IMR-90 (cell line): Measurements from ENCODE around the gene DTNA. TPM values are rescaled to one million over a fixed set of nuclear protein-coding genes. Genes with fewer than 3 reads are reported as not detected.

Experiments used
- ATAC-seq: fragments of 200-7000 bp; cut with Tn5 transposase; 2 replicates; pipeline ENCODE4 v1.9.1; 2020; ENCODE audit warnings: low read depth, mild to moderate bottlenecking, moderate library complexity
- BruUV-seq: library from RNA; stranded (reverse); fragments of 400-500 nt; replicated peaks from 2 replicates; lab custom pipeline; 2021; lab: Mats Ljungman, UMichigan
- CTCF ChIA-PET: fragments of 300-600 bp; formaldehyde crosslinking; extraction: SDS; loops from one replicate; lab custom pipeline; 2021; ENCODE audit warnings: antibody characterized with exemption; lab: Yijun Ruan, JAX
- POLR2A ChIA-PET: fragments of 300-600 bp; sonication (Branson Sonifier 250); formaldehyde crosslinking; loops from one replicate; lab custom pipeline; 2022; ENCODE audit warnings: antibody characterized with exemption; ENCODE audit not compliant: unreplicated experiment; lab: Charles Lee
- DNase-seq: peaks from one replicate; pipeline ENCODE4 v3.0.0; 2013
- H2AFZ ChIP-seq: replicated peaks from 2 replicates; pipeline ENCODE3; 2013; ENCODE audit warnings: low read length, mild to moderate bottlenecking; ENCODE audit not compliant: poor library complexity
- H2AK5ac ChIP-seq: 2 replicates; pipeline ENCODE4 v1.6.1; 2013; ENCODE audit warnings: low read depth, low read length, inconsistent platforms
- H2AK9ac ChIP-seq: replicated peaks from 2 replicates; pipeline ENCODE3; 2013; ENCODE audit warnings: mild to moderate bottlenecking, low read depth, low read length, moderate library complexity; ENCODE audit not compliant: poor library complexity
- H2BK120ac ChIP-seq: 2 replicates; pipeline ENCODE4 v1.6.1; 2013; ENCODE audit warnings: low read depth, low read length, inconsistent platforms
- H2BK15ac ChIP-seq: 3 replicates; pipeline ENCODE4 v1.6.1; 2013; ENCODE audit warnings: low read depth, low read length, inconsistent platforms
- H2BK20ac ChIP-seq: 2 replicates; pipeline ENCODE4 v1.6.1; 2013; ENCODE audit warnings: low read depth, mild to moderate bottlenecking, inconsistent platforms, low read length, moderate library complexity
- H2BK5ac ChIP-seq: 2 replicates; pipeline ENCODE4 v1.6.1; 2013; ENCODE audit warnings: mild to moderate bottlenecking, low read depth, low read length, inconsistent platforms; ENCODE audit not compliant: poor library complexity, severe bottlenecking
- H3K14ac ChIP-seq: replicated peaks from 2 replicates; pipeline ENCODE4 v1.6.1; 2013; ENCODE audit warnings: low read depth, low read length, inconsistent platforms
- H3K18ac ChIP-seq: 2 replicates; pipeline ENCODE4 v1.6.1; 2013; ENCODE audit warnings: low read depth, low read length, control low read depth
- H3K23ac ChIP-seq: 2 replicates; pipeline ENCODE4 v1.6.1; 2013; ENCODE audit warnings: low read depth, low read length, inconsistent platforms
- H3K27ac ChIP-seq: 2 replicates; pipeline ENCODE4 v1.5.1; 2013; ENCODE audit warnings: mild to moderate bottlenecking, control low read depth, low read length; ENCODE audit not compliant: insufficient read depth
- H3K27me3 ChIP-seq: 2 replicates; pipeline ENCODE4 v1.6.1; 2013; ENCODE audit warnings: low read length; ENCODE audit not compliant: control insufficient read depth, insufficient read depth
- H3K36me3 ChIP-seq: 2 replicates; pipeline ENCODE4 v1.6.1; 2013; ENCODE audit warnings: low read length, mixed read lengths; ENCODE audit not compliant: control insufficient read depth, insufficient read depth
- H3K4ac ChIP-seq: 2 replicates; pipeline ENCODE4 v1.6.1; 2013; ENCODE audit warnings: low read depth, low read length, inconsistent platforms
- H3K4me1 ChIP-seq: 2 replicates; pipeline ENCODE4 v1.6.1; 2013; ENCODE audit warnings: low read length, mixed read lengths; ENCODE audit not compliant: control insufficient read depth, insufficient read depth
- H3K4me2 ChIP-seq: 2 replicates; pipeline ENCODE4 v1.6.1; 2013; ENCODE audit warnings: low read depth, mild to moderate bottlenecking, control low read depth, low read length, moderate library complexity
- H3K4me3 ChIP-seq: 2 replicates; pipeline ENCODE4 v1.5.1; 2013; ENCODE audit warnings: low read depth, mild to moderate bottlenecking, control low read depth, low read length, moderate library complexity; ENCODE audit not compliant: insufficient read depth
- H3K56ac ChIP-seq: 2 replicates; pipeline ENCODE4 v1.6.1; 2013; ENCODE audit warnings: low read length, inconsistent platforms; ENCODE audit not compliant: insufficient read depth; ENCODE audit errors: extremely low read depth
- H3K79me1 ChIP-seq, 2 experiments: 2 replicates each; pipeline ENCODE4 v1.6.1; 2013; ENCODE audit warnings: low read length in 2 of 2, inconsistent platforms in 1 of 2, low read depth in 1 of 2
- H3K9ac ChIP-seq: 2 replicates; pipeline ENCODE4 v1.6.1; 2013; ENCODE audit warnings: low read depth, low read length, control low read depth
- H3K9me1 ChIP-seq: 2 replicates; pipeline ENCODE4 v1.6.1; 2013; ENCODE audit warnings: low read length, inconsistent platforms; ENCODE audit not compliant: insufficient read depth
- H3K9me3 ChIP-seq: 2 replicates; pipeline ENCODE4 v1.6.1; 2013; ENCODE audit warnings: low read length; ENCODE audit not compliant: control insufficient read depth, insufficient read depth
- H4K20me1 ChIP-seq: 2 replicates; pipeline ENCODE4 v1.6.1; 2013; ENCODE audit warnings: low read length, inconsistent platforms; ENCODE audit not compliant: insufficient read depth
- H4K5ac ChIP-seq: 2 replicates; pipeline ENCODE4 v1.6.1; 2013; ENCODE audit warnings: mild to moderate bottlenecking, low read depth, low read length, control low read depth
- H4K8ac ChIP-seq, 2 experiments: 2 replicates each; pipeline ENCODE4 v1.6.1; 2013; ENCODE audit warnings: low read depth in 2 of 2, low read length in 2 of 2, control low read depth in 1 of 2, inconsistent platforms in 1 of 2
- H4K91ac ChIP-seq: 2 replicates; pipeline ENCODE4 v1.6.1; 2013; ENCODE audit warnings: low read depth, low read length, inconsistent platforms; ENCODE audit not compliant: insufficient read depth
- BHLHE40 ChIP-seq: fragments of 150-350 bp; IDR thresholded peaks from 2 replicates; pipeline ENCODE4 v1.6.1; 2016; ENCODE audit warnings: mild to moderate bottlenecking, low read depth, low read length
- CEBPB ChIP-seq: IDR thresholded peaks from 2 replicates; pipeline ENCODE4 v1.6.1; 2012; ENCODE audit warnings: low read depth, low read length, improper control_type of control experiment
- CHD1 ChIP-seq: IDR thresholded peaks from 2 replicates; pipeline ENCODE4 v1.6.1; 2012; ENCODE audit warnings: low read depth, low read length, improper control_type of control experiment
- CTCF ChIP-seq: conservative IDR thresholded peaks from 2 replicates; pipeline ENCODE4 v1.5.1; 2012; ENCODE audit warnings: mild to moderate bottlenecking, low read depth, low read length, improper control_type of control experiment
- FOS ChIP-seq: fragments of 150-350 bp; IDR thresholded peaks from 2 replicates; pipeline ENCODE4 v1.6.1; 2016; ENCODE audit warnings: low read depth, low read length
- MAFK ChIP-seq: IDR thresholded peaks from 2 replicates; pipeline ENCODE4 v1.6.1; 2012; ENCODE audit warnings: low read depth, low read length, improper control_type of control experiment
- MAZ ChIP-seq: IDR thresholded peaks from 2 replicates; pipeline ENCODE4 v1.6.1; 2012; ENCODE audit warnings: low read depth, mild to moderate bottlenecking, low read length, improper control_type of control experiment, moderate library complexity, borderline replicate concordance
- MXI1 ChIP-seq: IDR thresholded peaks from 2 replicates; pipeline ENCODE4 v1.6.1; 2012; ENCODE audit warnings: low read depth, mild to moderate bottlenecking, low read length, moderate library complexity, borderline replicate concordance
- NFE2L2 ChIP-seq: fragments of 150-350 bp; IDR thresholded peaks from 2 replicates; pipeline ENCODE4 v1.6.1; 2016; ENCODE audit warnings: low read depth, mild to moderate bottlenecking, low read length
- POLR2A ChIP-seq: IDR thresholded peaks from 2 replicates; pipeline ENCODE4 v1.6.1; 2012; ENCODE audit warnings: mild to moderate bottlenecking, low read depth, low read length
- RAD21 ChIP-seq: IDR thresholded peaks from 2 replicates; pipeline ENCODE4 v1.6.1; 2012; ENCODE audit warnings: low read length, improper control_type of control experiment
- RCOR1 ChIP-seq: IDR thresholded peaks from 2 replicates; pipeline ENCODE4 v1.6.1; 2012; ENCODE audit warnings: mild to moderate bottlenecking, low read length, improper control_type of control experiment; ENCODE audit not compliant: insufficient replicate concordance
- RFX5 ChIP-seq: IDR thresholded peaks from 2 replicates; pipeline ENCODE4 v1.8.0; 2012; ENCODE audit warnings: low read depth, mild to moderate bottlenecking, low read length, moderate library complexity
- SMC3 ChIP-seq: fragments of 150-350 bp; IDR thresholded peaks from 2 replicates; pipeline ENCODE4 v1.6.1; 2016; ENCODE audit warnings: low read depth, mild to moderate bottlenecking, antibody characterized with exemption, low read length, moderate library complexity
- USF2 ChIP-seq: fragments of 150-350 bp; IDR thresholded peaks from 2 replicates; pipeline ENCODE4 v1.6.1; 2017; ENCODE audit warnings: mild to moderate bottlenecking, antibody characterized with exemption, low read length, low read depth
- WGBS, 2 experiments: methylation state at CpG; one replicate each; pipeline versions ENCODE4 v1.1.5 to v1.1.7; 2013; ENCODE audit warnings: missing lambda C conversion rate in 2 of 2; ENCODE audit not compliant: insufficient read length in 1 of 2; ENCODE audit errors: extremely low coverage in 2 of 2; 5-methylcytosine and 5-hydroxymethylcytosine counted together
- dilution Hi-C: fragments of 300-500 bp; cut with HindIII; formaldehyde crosslinking; loops from one replicate; pipeline ENCODE4 v1.14.3; 2018; ENCODE audit warnings: low sequenced_read_pairs; ENCODE audit not compliant: unreplicated experiment
- in situ Hi-C: fragments of 300-500 bp; cut with MboI; formaldehyde crosslinking; loops from 3 replicates; pipeline ENCODE4 v1.14.3; 2019; ENCODE audit warnings: low sequenced_read_pairs, inconsistent platforms, mixed read lengths
- intact Hi-C: fragments of 100-400 bp; cut with micrococcal nuclease; formaldehyde crosslinking; loops from 2 replicates; pipeline ENCODE4 v1.10.0; 2022
- polyA plus RNA-seq, 3 experiments: library from polyadenylated mRNA; depleted of rRNA; stranded (reverse); fragments of >200 nt; gene quantifications; 2 replicates each; pipeline ENCODE4 v1.2.3, GENCODE V29; 2012; ENCODE audit warnings: low replicate concordance in 1 of 3
- total RNA-seq: library from RNA; depleted of rRNA; stranded (reverse); fragments of >200 nt; gene quantifications from 2 replicates; pipeline ENCODE4 v1.2.3, GENCODE V29; 2012
- TF ChIP-seq, protein P1 (sequence below): fragments of 150-350 bp; IDR thresholded peaks from 2 replicates; pipeline ENCODE4 v1.6.1; 2016; ENCODE audit warnings: low read depth, mild to moderate bottlenecking, low read length, moderate library complexity, borderline replicate concordance

DTNA gene
- total and polyA plus RNA-seq, 2 of the 4 experiments (the other 2 are of a cell fraction) = 9.5 to 10.8 TPM

GRCh38 chr18:34938090-34938489 is 228.0 kb downstream of the DTNA start:
- no peak overlapping the region for H4K8ac ChIP-seq
- no peak overlapping the region for H3K4me3 ChIP-seq
- no peak overlapping the region for H3K9ac ChIP-seq
- H3K9me1 ChIP-seq = no peaks in the 10 kb centered on the region
- no peak overlapping the region for H3K56ac ChIP-seq
- no peak overlapping the region for H3K27ac ChIP-seq
- no peaks in the 10 kb centered on the region for H3K9me3 ChIP-seq
- no peak overlapping the region for H4K5ac ChIP-seq
- no peak overlapping the region for H2BK20ac ChIP-seq
- no peaks in the 10 kb centered on the region for H3K36me3 ChIP-seq
- no CpG with 5 or more reads among the region's 1 CpG for WGBS, 2 experiments
- no peak overlapping the region for H4K91ac ChIP-seq
- no peak overlapping the region for H2BK120ac ChIP-seq
- no peaks in the 10 kb centered on the region; the same call in 1 of the 2 replicates for H3K27me3 ChIP-seq
- H2AFZ ChIP-seq = no peak overlapping the region
- no peak overlapping the region for H2AK9ac ChIP-seq
- TF ChIP-seq RAD21 (no peak), RFX5 (no peak), MAFK (no peak), FOS (no peak), BHLHE40 (no peak), MAZ (no peak), RCOR1 (no peak), NFE2L2 (no peak), USF2 (no peak), CEBPB (no peak), CHD1 (no peak), CTCF (no peak), SMC3 (no peak), POLR2A (no peak), MXI1 (no peak)
- TF ChIP-seq, protein P1, sequence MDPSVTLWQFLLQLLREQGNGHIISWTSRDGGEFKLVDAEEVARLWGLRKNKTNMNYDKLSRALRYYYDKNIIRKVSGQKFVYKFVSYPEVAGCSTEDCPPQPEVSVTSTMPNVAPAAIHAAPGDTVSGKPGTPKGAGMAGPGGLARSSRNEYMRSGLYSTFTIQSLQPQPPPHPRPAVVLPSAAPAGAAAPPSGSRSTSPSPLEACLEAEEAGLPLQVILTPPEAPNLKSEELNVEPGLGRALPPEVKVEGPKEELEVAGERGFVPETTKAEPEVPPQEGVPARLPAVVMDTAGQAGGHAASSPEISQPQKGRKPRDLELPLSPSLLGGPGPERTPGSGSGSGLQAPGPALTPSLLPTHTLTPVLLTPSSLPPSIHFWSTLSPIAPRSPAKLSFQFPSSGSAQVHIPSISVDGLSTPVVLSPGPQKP = no peak
- intact Hi-C loops = no loop called here
- H2BK15ac ChIP-seq = no peak overlapping the region
- ATAC-seq (no peak), DNase-seq (no peak)
- H3K4me2 ChIP-seq = no peak overlapping the region
- H3K23ac ChIP-seq = no peak overlapping the region
- H3K4me1 ChIP-seq = no peaks in the 10 kb centered on the region
- BruUV-seq = no TSS peak
- H3K18ac ChIP-seq = no peak overlapping the region
- in situ Hi-C loops = no loop called here
- ChIA-PET POLR2A (no interaction called here), CTCF (no interaction called here)
- no peak overlapping the region for H2AK5ac ChIP-seq
- H4K20me1 ChIP-seq = no peaks in the 10 kb centered on the region
- dilution Hi-C loops = no loop called here
- H3K4ac ChIP-seq = no peak overlapping the region
- no peaks in the 10 kb centered on the region for H3K79me1 ChIP-seq
- H2BK5ac ChIP-seq = no peak overlapping the region
- H3K14ac ChIP-seq = no peak overlapping the region
